Measurements from ENCODE around the gene DGKZ. TPM values are rescaled to one million over a fixed set of nuclear protein-coding genes. Genes with fewer than 3 reads are reported as not detected.

Gene DGKZ
- total RNA-seq, 1 donor from 2014 or later: 127 TPM

- peak overlapping the region; percentile 82 for H3K27ac Mint-ChIP-seq (ENCODE audit: unreplicated experiment)
- peaks cover 3% of the 10 kb centered on the region for H3K36me3 Mint-ChIP-seq (ENCODE audit: low read depth, unreplicated experiment)
- DNase-seq (ENCODE audit: low spot score): no peak
- H3K9me3 Mint-ChIP-seq (ENCODE audit: unreplicated experiment): no peaks in the 10 kb centered on the region
- H3K4me3 Mint-ChIP-seq (ENCODE audit: unreplicated experiment): peak overlapping the region; percentile 51
- H3K4me1 Mint-ChIP-seq (ENCODE audit: unreplicated experiment): peaks cover 23% of the 10 kb centered on the region
- TF ChIP-seq CTCF (IDR thresholded peaks at IDR 0.05; ENCODE audit: unreplicated experiment): no peak
- peaks cover 9% of the 10 kb centered on the region for H3K27me3 Mint-ChIP-seq (ENCODE audit: unreplicated experiment)
Measured at GRCh38 chr11:46360878-46361277, 13.6 kb downstream of the DGKZ start.

- Mint-ChIP-seq H3K27me3 (ENCODE audit: unreplicated experiment) (peaks cover 9% of the 10 kb centered on the region), H3K36me3 (ENCODE audit: low read depth, unreplicated experiment) (peaks cover 3% of the 10 kb centered on the region), H3K9me3 (ENCODE audit: unreplicated experiment) (no peaks in the 10 kb centered on the region), H3K27ac (ENCODE audit: unreplicated experiment) (peak overlapping the region; percentile 84), H3K4me1 (ENCODE audit: unreplicated experiment) (peaks cover 23% of the 10 kb centered on the region), H3K4me3 (ENCODE audit: unreplicated experiment) (no peak overlapping the region)
- no peak for TF ChIP-seq CTCF (IDR thresholded peaks at IDR 0.05; ENCODE audit: unreplicated experiment)
- DNase-seq (ENCODE audit: low spot score): no peak
Measured at GRCh38 chr11:46361283-46362155, 14.3 kb downstream of the DGKZ start.

- peak overlapping the region; percentile 99 for H3K27ac Mint-ChIP-seq (ENCODE audit: unreplicated experiment)
Measured at GRCh38 chr11:46362156-46363030, 15.1 kb downstream of the DGKZ start.

GRCh38 chr11:46363031-46363407 lies 15.8 kb downstream of the DGKZ start:
- H3K27ac Mint-ChIP-seq (ENCODE audit: unreplicated experiment): peak overlapping the region; percentile 99
- H3K9me3 Mint-ChIP-seq (ENCODE audit: unreplicated experiment): no peaks in the 10 kb centered on the region
- peaks cover 19% of the 10 kb centered on the region for H3K4me1 Mint-ChIP-seq (ENCODE audit: unreplicated experiment)

More at GRCh38 chr11:46362156-46363030, 15.1 kb downstream of the DGKZ start:
- Mint-ChIP-seq H3K4me3 (ENCODE audit: unreplicated experiment) (no peak overlapping the region), H3K4me1 (ENCODE audit: unreplicated experiment) (peaks cover 19% of the 10 kb centered on the region), H3K27me3 (ENCODE audit: unreplicated experiment) (peaks cover 11% of the 10 kb centered on the region), H3K9me3 (ENCODE audit: unreplicated experiment) (no peaks in the 10 kb centered on the region), H3K36me3 (ENCODE audit: low read depth, unreplicated experiment) (peaks cover 3% of the 10 kb centered on the region)
- no peak for DNase-seq (ENCODE audit: low spot score)
- no peak for TF ChIP-seq CTCF (IDR thresholded peaks at IDR 0.05; ENCODE audit: unreplicated experiment)

More at GRCh38 chr11:46363031-46363407, 15.8 kb downstream of the DGKZ start:
- peak; percentile 65 for DNase-seq (ENCODE audit: low spot score)
- no peak for TF ChIP-seq CTCF (IDR thresholded peaks at IDR 0.05; ENCODE audit: unreplicated experiment)
- Mint-ChIP-seq H3K36me3 (ENCODE audit: low read depth, unreplicated experiment) (peaks cover 3% of the 10 kb centered on the region), H3K4me3 (ENCODE audit: unreplicated experiment) (no peak overlapping the region), H3K27me3 (ENCODE audit: unreplicated experiment) (peaks cover 11% of the 10 kb centered on the region)

Data from endothelial cell (in vitro differentiated cells).